ENCODE results near the gene SPRED2.
A peak's percentile ranks its signal among the peaks of the same experiment; 100 is the strongest.

SPRED2 gene

DNA sequence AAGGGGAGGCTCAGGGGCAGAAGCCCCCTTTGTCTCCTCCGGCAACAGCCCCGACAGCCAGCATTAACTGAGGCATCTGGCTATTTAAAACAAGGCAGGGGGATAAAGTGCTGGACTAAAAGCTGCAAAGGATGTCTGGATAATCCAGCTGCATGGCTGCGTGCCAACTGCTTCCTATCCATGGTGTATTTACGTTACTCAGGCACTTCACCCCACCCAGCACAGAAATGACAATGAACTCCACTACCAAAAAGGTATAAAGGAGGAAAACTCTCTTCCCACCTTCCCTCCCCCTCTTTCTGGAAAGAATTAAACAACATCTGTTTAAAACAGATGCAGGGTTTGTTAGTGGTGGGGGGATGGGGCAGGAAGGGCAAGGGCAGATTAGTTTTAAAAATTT is 82.5 kb downstream of the SPRED2 start:
- no peak overlapping the region for H3K4me3 ChIP-seq (ENCODE audit: low read depth, low read length)
- peak; percentile 79 for DNase-seq (ENCODE audit: low read depth, low spot score)
- TF ChIP-seq, protein P1, sequence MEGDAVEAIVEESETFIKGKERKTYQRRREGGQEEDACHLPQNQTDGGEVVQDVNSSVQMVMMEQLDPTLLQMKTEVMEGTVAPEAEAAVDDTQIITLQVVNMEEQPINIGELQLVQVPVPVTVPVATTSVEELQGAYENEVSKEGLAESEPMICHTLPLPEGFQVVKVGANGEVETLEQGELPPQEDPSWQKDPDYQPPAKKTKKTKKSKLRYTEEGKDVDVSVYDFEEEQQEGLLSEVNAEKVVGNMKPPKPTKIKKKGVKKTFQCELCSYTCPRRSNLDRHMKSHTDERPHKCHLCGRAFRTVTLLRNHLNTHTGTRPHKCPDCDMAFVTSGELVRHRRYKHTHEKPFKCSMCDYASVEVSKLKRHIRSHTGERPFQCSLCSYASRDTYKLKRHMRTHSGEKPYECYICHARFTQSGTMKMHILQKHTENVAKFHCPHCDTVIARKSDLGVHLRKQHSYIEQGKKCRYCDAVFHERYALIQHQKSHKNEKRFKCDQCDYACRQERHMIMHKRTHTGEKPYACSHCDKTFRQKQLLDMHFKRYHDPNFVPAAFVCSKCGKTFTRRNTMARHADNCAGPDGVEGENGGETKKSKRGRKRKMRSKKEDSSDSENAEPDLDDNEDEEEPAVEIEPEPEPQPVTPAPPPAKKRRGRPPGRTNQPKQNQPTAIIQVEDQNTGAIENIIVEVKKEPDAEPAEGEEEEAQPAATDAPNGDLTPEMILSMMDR (IDR thresholded peaks at IDR 0.05; ENCODE audit: low read depth, low read length): no peak
- in situ Hi-C loops (cut with HindIII; ENCODE audit: low sequenced_read_pairs): no loop called here

DNA sequence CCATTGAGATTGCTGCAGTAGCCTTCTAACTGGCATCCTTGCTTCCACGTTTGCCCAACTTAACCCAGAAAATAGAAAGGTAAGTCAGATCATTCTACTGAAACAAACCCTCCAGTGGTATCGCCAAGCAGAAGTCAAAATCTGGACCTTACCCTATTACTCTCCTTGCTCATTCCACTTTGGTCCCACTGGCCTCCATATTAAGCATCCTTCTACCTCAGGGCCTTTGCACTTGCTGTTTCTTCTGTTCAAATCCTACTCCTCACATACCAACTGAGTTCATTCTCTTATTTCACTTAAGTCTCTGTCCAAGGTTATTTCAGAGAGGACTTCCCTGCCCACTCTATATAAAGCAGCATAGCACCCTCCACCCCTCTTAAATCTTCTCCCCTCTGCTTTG is 84.5 kb downstream of the SPRED2 start:
- in situ Hi-C loops (cut with HindIII; ENCODE audit: low sequenced_read_pairs): no loop called here
- DNase-seq (ENCODE audit: low read depth, low spot score): no peak
- TF ChIP-seq, protein P1 (IDR thresholded peaks at IDR 0.05; ENCODE audit: low read depth, low read length): no peak

DNA sequence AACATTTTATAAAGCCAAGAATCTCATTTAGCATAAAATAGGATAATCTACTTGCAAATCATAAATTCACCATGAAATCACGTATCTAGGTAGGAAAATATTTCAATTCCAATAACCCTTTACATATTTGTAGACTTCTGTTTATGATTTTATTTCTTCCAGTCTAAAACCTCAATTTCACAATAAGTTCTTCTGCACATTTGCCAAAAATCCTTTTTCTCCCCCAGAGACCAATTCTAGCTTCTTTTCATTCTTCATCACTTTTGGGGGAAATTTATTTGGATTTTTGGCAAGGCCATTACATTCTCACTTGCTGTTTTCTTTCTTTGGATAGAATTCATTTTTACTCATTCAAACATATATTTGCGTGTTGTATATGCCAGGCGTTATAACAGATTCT is 86.8 kb downstream of the SPRED2 start:
- DNase-seq (ENCODE audit: low read depth, low spot score): no peak
- in situ Hi-C loops (cut with HindIII; ENCODE audit: low sequenced_read_pairs): no loop called here
- TF ChIP-seq, protein P1 (IDR thresholded peaks at IDR 0.05; ENCODE audit: low read depth, low read length): no peak
- no peak overlapping the region for H3K4me3 ChIP-seq (ENCODE audit: low read depth, low read length)

More for the DNA sequence above, 84.5 kb downstream of the SPRED2 start:
- no peak overlapping the region for H3K4me3 ChIP-seq (ENCODE audit: low read depth, low read length)

DNA sequence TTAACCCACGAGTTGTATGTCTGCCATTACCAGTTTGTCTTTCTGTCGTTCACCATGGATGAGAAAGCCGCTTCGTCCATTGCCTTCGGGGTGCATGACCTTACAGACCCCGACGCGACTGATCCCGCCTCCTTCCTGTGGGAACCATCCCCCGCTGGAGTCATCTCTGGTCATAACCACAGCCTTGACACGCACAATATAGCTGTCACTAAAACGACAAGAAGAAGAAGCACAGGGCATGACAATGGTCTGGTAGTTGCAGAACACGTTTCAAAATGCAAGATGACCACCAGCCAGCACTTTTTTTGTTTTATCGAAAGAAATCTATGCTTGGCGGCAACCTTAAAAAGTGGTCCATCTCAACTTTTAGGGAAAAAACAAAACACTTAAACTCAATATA is 87.7 kb downstream of the SPRED2 start:
- H3K4me3 ChIP-seq (ENCODE audit: low read depth, low read length): no peak overlapping the region
- no peak for DNase-seq (ENCODE audit: low read depth, low spot score)
- TF ChIP-seq, protein P1 (IDR thresholded peaks at IDR 0.05; ENCODE audit: low read depth, low read length): no peak
- in situ Hi-C loops (cut with HindIII; ENCODE audit: low sequenced_read_pairs): no loop called here

DNA sequence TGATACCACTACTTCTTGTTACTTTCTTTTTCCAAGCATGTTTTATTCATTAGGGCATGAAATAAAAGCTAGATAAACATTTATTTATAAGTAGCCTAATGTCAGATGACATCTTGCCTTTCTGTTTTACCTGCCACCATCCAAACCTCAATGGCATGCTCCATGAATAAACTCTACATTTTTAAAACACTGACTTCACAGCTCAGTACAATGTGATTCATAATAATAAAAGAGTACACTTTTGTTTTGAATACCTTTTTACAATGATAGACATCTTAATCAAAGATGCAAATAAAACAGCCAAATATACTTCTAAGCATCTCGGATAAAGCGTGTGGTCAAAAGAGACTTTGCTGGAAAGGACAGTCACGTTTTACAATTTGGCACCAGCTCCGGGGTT is 88.2 kb downstream of the SPRED2 start:
- in situ Hi-C loops (cut with HindIII; ENCODE audit: low sequenced_read_pairs): no loop called here
- TF ChIP-seq, protein P1 (IDR thresholded peaks at IDR 0.05; ENCODE audit: low read depth, low read length): no peak
- no peak overlapping the region for H3K4me3 ChIP-seq (ENCODE audit: low read depth, low read length)
- no peak for DNase-seq (ENCODE audit: low read depth, low spot score)

DNA sequence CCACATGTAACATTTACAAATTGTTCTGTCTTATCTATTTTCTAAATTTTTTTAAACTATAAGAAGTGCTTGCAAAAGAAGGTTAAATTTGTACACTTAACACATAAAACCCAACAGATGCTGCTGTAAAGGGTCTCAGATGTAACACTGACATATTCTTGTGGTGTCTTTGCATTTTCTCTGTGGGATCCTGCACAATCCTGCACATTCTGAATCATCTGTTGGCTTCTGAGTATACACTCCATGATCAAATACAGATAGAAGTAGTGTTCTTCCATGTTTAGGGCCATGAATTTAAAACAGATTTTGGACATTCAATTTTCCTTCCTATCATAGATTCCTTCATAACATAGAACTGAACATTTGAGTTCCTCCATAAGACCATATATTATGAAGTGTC is 89.0 kb downstream of the SPRED2 start:
- in situ Hi-C loops (cut with HindIII; ENCODE audit: low sequenced_read_pairs): no loop called here
- DNase-seq (ENCODE audit: low read depth, low spot score): no peak
- TF ChIP-seq, protein P1 (IDR thresholded peaks at IDR 0.05; ENCODE audit: low read depth, low read length): no peak
- no peak overlapping the region for H3K4me3 ChIP-seq (ENCODE audit: low read depth, low read length)

Data from astrocyte of the spinal cord (primary cell).